Astrocyte (in vitro differentiated cells and primary cell): ENCODE results near the gene KRTAP10-1. TPM values are rescaled to one million over a fixed set of nuclear protein-coding genes. Genes with fewer than 3 reads are reported as not detected.

Experiments used
- DNase-seq: peaks from one replicate; pipeline ENCODE4 v3.0.0-alpha.2; 2010; ENCODE audit warnings: low read depth
- FAIRE-seq: peaks from 2 replicates; lab custom pipeline; 2011; peaks lifted over from hg19 to GRCh38; lab: Jason Lieb, UNC
- H2AFZ ChIP-seq: 2 replicates; pipeline ENCODE4 v1.6.0; 2012; ENCODE audit warnings: low read depth, low read length, inconsistent platforms
- H3K27ac ChIP-seq: 2 replicates; pipeline ENCODE4 v1.5.1; 2011; ENCODE audit warnings: low read depth, low read length, inconsistent platforms
- H3K27me3 ChIP-seq: 2 replicates; pipeline ENCODE4 v1.6.0; 2011; ENCODE audit warnings: low read length, inconsistent platforms; ENCODE audit not compliant: insufficient read depth
- H3K36me3 ChIP-seq: 2 replicates; pipeline ENCODE4 v1.5.1; 2011; ENCODE audit warnings: low read length, inconsistent platforms; ENCODE audit not compliant: insufficient read depth
- H3K4me1 ChIP-seq: 2 replicates; pipeline ENCODE4 v1.5.1; 2011; ENCODE audit warnings: low read length, inconsistent platforms; ENCODE audit not compliant: insufficient read depth
- H3K4me2 ChIP-seq: 2 replicates; pipeline ENCODE4 v1.6.0; 2012; ENCODE audit warnings: low read length, inconsistent platforms
- H3K4me3 ChIP-seq: 2 replicates; pipeline ENCODE4 v1.5.1; 2011; ENCODE audit warnings: low read depth, mild to moderate bottlenecking, low read length, inconsistent platforms; ENCODE audit not compliant: insufficient read depth
- H3K79me2 ChIP-seq: 2 replicates; pipeline ENCODE4 v1.6.0; 2012; ENCODE audit warnings: mild to moderate bottlenecking, low read length, inconsistent platforms; ENCODE audit not compliant: insufficient read depth
- H3K9ac ChIP-seq: 2 replicates; pipeline ENCODE4 v1.6.0; 2012; ENCODE audit warnings: mild to moderate bottlenecking, low read length, inconsistent platforms
- H3K9me3 ChIP-seq: 2 replicates; pipeline ENCODE4 v1.5.1; 2012; ENCODE audit warnings: low read depth, mild to moderate bottlenecking, low read length, inconsistent platforms; ENCODE audit not compliant: insufficient read depth
- H4K20me1 ChIP-seq: 2 replicates; pipeline ENCODE4 v1.6.0; 2012; ENCODE audit warnings: low read length, inconsistent platforms; ENCODE audit not compliant: insufficient read depth
- H3K27ac Mint-ChIP-seq: one replicate; pipeline ENCODE4 v1.8.0; 2021; ENCODE audit warnings: mild to moderate bottlenecking, mixed read lengths; ENCODE audit not compliant: unreplicated experiment
- H3K27me3 Mint-ChIP-seq: one replicate; pipeline ENCODE4 v1.8.0; 2021; ENCODE audit warnings: low read depth, mixed read lengths; ENCODE audit not compliant: unreplicated experiment
- H3K36me3 Mint-ChIP-seq: one replicate; pipeline ENCODE4 v1.8.0; 2021; ENCODE audit warnings: low read depth, mixed read lengths; ENCODE audit not compliant: unreplicated experiment
- H3K4me1 Mint-ChIP-seq: one replicate; pipeline ENCODE4 v1.8.0; 2021; ENCODE audit warnings: low read depth, mixed read lengths; ENCODE audit not compliant: unreplicated experiment
- H3K4me3 Mint-ChIP-seq: one replicate; pipeline ENCODE4 v1.8.0; 2021; ENCODE audit warnings: mild to moderate bottlenecking, moderate library complexity, mixed read lengths; ENCODE audit not compliant: unreplicated experiment
- H3K9me3 Mint-ChIP-seq: one replicate; pipeline ENCODE4 v1.8.0; 2021; ENCODE audit warnings: mild to moderate bottlenecking, mixed read lengths; ENCODE audit not compliant: unreplicated experiment
- EZH2 ChIP-seq: IDR thresholded peaks from 2 replicates; pipeline ENCODE4 v1.6.1; 2012; ENCODE audit warnings: mild to moderate bottlenecking, low read length, inconsistent platforms; ENCODE audit not compliant: insufficient read depth
- total RNA-seq: library from RNA; stranded (reverse); gene quantifications from 2 replicates; pipeline ENCODE4 v1.2.1, GENCODE V29; 2021
- TF ChIP-seq, protein P1 (sequence below): IDR thresholded peaks from 2 replicates; pipeline ENCODE4 v1.5.1; 2011; ENCODE audit warnings: low read depth, mild to moderate bottlenecking, inconsistent platforms, low read length, moderate library complexity; ENCODE audit not compliant: insufficient read depth

KRTAP10-1 gene
- total RNA-seq, 1 donor from 2014 or later = not detected

DNA sequence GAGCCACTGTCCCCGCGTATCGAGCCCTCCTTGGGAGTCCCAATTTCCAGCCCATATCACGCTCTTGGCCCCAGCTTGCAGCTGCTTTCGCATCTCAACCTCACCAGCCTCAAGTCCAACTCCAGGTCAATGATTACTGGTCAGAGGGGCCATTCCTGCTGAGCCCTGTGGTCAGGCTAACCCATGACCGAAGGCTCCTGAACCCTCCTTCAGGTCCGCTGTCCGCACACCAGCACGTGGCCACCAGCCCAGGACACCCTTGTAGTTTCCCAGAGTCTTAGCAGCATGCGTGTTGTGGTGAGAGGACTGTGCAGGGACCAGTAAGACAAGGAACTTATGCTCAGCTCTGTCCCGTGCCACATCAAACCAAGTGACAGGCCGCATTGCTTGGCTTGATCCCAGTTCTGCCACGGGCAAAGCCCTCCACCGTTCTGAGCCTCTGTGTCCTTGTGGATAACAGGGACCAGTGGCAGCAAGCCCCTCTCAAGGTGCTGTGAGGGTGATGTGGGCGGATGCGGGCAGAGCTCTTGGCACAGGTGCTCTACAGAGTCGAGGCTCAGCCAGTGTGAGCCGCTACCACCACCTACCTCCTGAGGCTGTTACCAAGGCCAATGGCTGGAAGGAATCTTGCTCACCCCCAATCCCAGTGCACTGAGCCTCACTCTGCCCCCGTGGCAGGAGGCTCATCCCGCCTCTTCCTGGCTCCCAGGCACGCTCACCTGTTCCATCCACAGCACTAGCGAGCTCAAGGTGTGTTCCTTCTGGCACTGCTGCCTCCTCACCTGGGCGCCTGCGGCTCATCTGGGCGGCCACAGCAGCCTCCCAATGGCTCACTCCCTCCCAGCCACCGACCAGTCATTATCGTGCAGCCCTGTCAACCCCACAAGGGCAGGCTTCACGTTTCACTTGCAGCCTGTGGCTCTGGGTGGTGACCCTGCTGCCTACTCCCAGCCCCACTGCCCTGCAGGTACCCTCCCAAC, 20.4 kb downstream of the KRTAP10-1 start:
- H3K9ac ChIP-seq = no peak overlapping the region
- Mint-ChIP-seq H3K36me3 (peaks cover 6% of the 10 kb centered on the region), H3K4me1 (peaks cover 4% of the 10 kb centered on the region), H3K4me3 (no peak overlapping the region), H3K27ac (no peak overlapping the region), H3K27me3 (peaks cover 43% of the 10 kb centered on the region), H3K9me3 (peaks cover 21% of the 10 kb centered on the region)
- FAIRE-seq (no peak), DNase-seq (no peak)
- no peaks in the 10 kb centered on the region for H4K20me1 ChIP-seq
- no peaks in the 10 kb centered on the region for H3K27me3 ChIP-seq
- no peaks in the 10 kb centered on the region for H3K79me2 ChIP-seq
- no peak overlapping the region for H3K27ac ChIP-seq
- no peak overlapping the region for H2AFZ ChIP-seq
- TF ChIP-seq, protein P1, sequence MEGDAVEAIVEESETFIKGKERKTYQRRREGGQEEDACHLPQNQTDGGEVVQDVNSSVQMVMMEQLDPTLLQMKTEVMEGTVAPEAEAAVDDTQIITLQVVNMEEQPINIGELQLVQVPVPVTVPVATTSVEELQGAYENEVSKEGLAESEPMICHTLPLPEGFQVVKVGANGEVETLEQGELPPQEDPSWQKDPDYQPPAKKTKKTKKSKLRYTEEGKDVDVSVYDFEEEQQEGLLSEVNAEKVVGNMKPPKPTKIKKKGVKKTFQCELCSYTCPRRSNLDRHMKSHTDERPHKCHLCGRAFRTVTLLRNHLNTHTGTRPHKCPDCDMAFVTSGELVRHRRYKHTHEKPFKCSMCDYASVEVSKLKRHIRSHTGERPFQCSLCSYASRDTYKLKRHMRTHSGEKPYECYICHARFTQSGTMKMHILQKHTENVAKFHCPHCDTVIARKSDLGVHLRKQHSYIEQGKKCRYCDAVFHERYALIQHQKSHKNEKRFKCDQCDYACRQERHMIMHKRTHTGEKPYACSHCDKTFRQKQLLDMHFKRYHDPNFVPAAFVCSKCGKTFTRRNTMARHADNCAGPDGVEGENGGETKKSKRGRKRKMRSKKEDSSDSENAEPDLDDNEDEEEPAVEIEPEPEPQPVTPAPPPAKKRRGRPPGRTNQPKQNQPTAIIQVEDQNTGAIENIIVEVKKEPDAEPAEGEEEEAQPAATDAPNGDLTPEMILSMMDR = no peak
- no peak for TF ChIP-seq EZH2
- peaks cover 22% of the 10 kb centered on the region for H3K9me3 ChIP-seq
- H3K36me3 ChIP-seq = no peaks in the 10 kb centered on the region
- H3K4me2 ChIP-seq = no peak overlapping the region
- no peaks in the 10 kb centered on the region for H3K4me1 ChIP-seq
- no peak overlapping the region for H3K4me3 ChIP-seq

DNA sequence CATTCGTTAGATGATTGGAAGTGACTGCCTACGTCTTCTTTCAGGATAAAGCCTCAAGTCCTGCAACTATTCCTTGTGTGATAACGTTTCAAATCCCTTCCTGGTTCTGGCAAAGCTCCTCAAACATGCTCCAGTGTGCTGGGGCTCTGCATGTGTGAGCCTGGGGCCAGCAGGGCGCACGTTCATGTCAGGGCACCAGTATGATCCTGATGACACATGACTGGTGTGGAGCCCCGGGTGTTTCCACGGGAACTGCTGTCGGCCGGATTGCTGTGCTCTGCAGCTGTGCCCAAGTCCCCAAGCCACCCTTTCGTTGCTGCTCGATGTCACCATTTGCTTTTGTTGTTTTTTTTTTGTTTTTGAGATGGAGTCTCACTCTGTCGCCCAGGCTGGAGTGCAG, 21.3 kb downstream of the KRTAP10-1 start:
- no peaks in the 10 kb centered on the region for H3K27me3 ChIP-seq

More for the DNA sequence above, 21.3 kb downstream of the KRTAP10-1 start:
- no peak overlapping the region for H2AFZ ChIP-seq
- DNase-seq = no peak
- peaks cover 21% of the 10 kb centered on the region for H3K9me3 Mint-ChIP-seq
- no peak overlapping the region for H3K4me3 Mint-ChIP-seq
- H3K36me3 Mint-ChIP-seq = peaks cover 6% of the 10 kb centered on the region
- no peak overlapping the region for H3K4me3 ChIP-seq
- TF ChIP-seq, protein P1 = no peak
- TF ChIP-seq EZH2 = no peak
- H3K9me3 ChIP-seq = peaks cover 15% of the 10 kb centered on the region
- no peak overlapping the region for H3K27ac Mint-ChIP-seq
- no peak overlapping the region for H3K27ac ChIP-seq
- no peaks in the 10 kb centered on the region for H3K4me1 ChIP-seq
- H3K79me2 ChIP-seq = no peaks in the 10 kb centered on the region
- H3K4me1 Mint-ChIP-seq = peaks cover 4% of the 10 kb centered on the region
- no peak for FAIRE-seq
- H3K4me2 ChIP-seq = no peak overlapping the region
- no peaks in the 10 kb centered on the region for H4K20me1 ChIP-seq
- H3K27me3 Mint-ChIP-seq = peaks cover 44% of the 10 kb centered on the region
- no peaks in the 10 kb centered on the region for H3K36me3 ChIP-seq
- no peak overlapping the region for H3K9ac ChIP-seq
